ENCODE results near the gene ANO2. TPM values are rescaled to one million over a fixed set of nuclear protein-coding genes. Genes with fewer than 3 reads are reported as not detected.

The ANO2 gene
- total and polyA plus RNA-seq, 2 donors (not counting 3 experiments of a cell fraction or from before 2014, with no cell fraction given), result 15.4 to 65.0 TPM

DNA sequence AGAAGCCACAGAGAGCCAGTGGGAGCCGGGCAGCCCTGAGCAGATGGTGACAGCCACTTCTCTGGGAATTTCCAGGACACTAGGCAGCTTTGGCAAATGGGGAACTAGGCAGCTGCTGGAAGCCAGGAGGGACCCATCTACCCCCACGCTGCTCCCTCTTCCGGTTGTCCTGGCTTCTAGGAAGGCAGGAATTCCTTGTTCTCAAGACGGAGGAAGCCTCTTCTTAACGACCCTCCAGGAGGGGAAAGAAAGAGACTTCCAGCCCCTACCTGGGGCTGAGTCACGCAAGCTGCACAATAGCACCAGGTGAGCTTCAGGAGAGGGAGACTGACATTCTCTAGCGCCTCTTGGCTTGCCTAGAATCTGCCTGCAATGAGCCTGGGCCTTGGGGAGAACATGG, 141.5 kb downstream of the ANO2 start:
- intact Hi-C loops (cut with micrococcal nuclease), result no loop called here
- no peaks in the 10 kb centered on the region for H3K27me3 ChIP-seq (ENCODE audit: control insufficient read depth in 2 of 2, insufficient read depth in 2 of 2, low read length in 2 of 2)
- H3K9me1 ChIP-seq (replicated peaks; ENCODE audit: control insufficient read depth, extremely low read depth, insufficient read depth, low read length), result no peaks in the 10 kb centered on the region
- TF ChIP-seq GATA2 (IDR thresholded peaks at IDR 0.05; ENCODE audit: insufficient read depth, insufficient read length, low read depth, low read length) (no peak), POLR2AphosphoS5 (IDR thresholded peaks at IDR 0.05; ENCODE audit: insufficient read depth, low read depth, low read length) (no peak), FOS (IDR thresholded peaks at IDR 0.05; ENCODE audit: borderline replicate concordance, insufficient read depth, low read length) (no peak), JUN (IDR thresholded peaks at IDR 0.05; ENCODE audit: borderline replicate concordance, insufficient read depth, insufficient read length, low read depth) (no peak), MYC (IDR thresholded peaks at IDR 0.05; ENCODE audit: low read depth, low read length) (no peak), EZH2 (IDR thresholded peaks at IDR 0.05; ENCODE audit: borderline replicate concordance, low read depth, low read length, severe bottlenecking) (no peak), POLR2A (IDR thresholded peaks at IDR 0.05; ENCODE audit: low read depth, low read length) (no peak)
- TF ChIP-seq, protein P1, sequence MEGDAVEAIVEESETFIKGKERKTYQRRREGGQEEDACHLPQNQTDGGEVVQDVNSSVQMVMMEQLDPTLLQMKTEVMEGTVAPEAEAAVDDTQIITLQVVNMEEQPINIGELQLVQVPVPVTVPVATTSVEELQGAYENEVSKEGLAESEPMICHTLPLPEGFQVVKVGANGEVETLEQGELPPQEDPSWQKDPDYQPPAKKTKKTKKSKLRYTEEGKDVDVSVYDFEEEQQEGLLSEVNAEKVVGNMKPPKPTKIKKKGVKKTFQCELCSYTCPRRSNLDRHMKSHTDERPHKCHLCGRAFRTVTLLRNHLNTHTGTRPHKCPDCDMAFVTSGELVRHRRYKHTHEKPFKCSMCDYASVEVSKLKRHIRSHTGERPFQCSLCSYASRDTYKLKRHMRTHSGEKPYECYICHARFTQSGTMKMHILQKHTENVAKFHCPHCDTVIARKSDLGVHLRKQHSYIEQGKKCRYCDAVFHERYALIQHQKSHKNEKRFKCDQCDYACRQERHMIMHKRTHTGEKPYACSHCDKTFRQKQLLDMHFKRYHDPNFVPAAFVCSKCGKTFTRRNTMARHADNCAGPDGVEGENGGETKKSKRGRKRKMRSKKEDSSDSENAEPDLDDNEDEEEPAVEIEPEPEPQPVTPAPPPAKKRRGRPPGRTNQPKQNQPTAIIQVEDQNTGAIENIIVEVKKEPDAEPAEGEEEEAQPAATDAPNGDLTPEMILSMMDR (IDR thresholded peaks at IDR 0.05; ENCODE audit: extremely low read depth in 1 of 2, insufficient read depth in 1 of 2, low read depth in 1 of 2, low read length in 2 of 2), result no peak
- TF ChIP-seq, protein P2, sequence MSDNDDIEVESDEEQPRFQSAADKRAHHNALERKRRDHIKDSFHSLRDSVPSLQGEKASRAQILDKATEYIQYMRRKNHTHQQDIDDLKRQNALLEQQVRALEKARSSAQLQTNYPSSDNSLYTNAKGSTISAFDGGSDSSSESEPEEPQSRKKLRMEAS (IDR thresholded peaks at IDR 0.05; ENCODE audit: insufficient read depth, insufficient read length), result no peak
- dilution Hi-C loops (cut with MboI; ENCODE audit: extremely low pct_ligation_motif_present, low sequenced_read_pairs), result no loop called here
- no peaks in the 10 kb centered on the region for H3K4me1 ChIP-seq (ENCODE audit: control insufficient read depth, extremely low read depth, insufficient read depth, low read length)
- ChIA-PET POLR2A (no interaction called here), CTCF (interaction anchor here (1.9 kb wide), 1 partner anchor 58 kb away, joined by 4 read pairs; no protein-coding TSS in a partner anchor)
- no peaks in the 10 kb centered on the region for H4K20me1 ChIP-seq (replicated peaks; ENCODE audit: control insufficient read depth, extremely low read depth, insufficient read depth, low read length)
- peaks cover 11 to 53% of the 10 kb centered on the region in 2 experiments for H3K36me3 ChIP-seq (ENCODE audit: control insufficient read depth in 2 of 2, extremely low read depth in 1 of 2, insufficient read depth in 2 of 2, low read length in 2 of 2)
- no peak overlapping the region for H3K9ac ChIP-seq (replicated peaks; ENCODE audit: extremely low read depth, insufficient read depth, low read length)
- no peak overlapping the region for H3K4me3 ChIP-seq (replicated peaks in 1 of 3; ENCODE audit: insufficient read depth in 1 of 3, low read depth in 1 of 3, low read length in 3 of 3)
- BruUV-seq (replicated peaks), result no TSS peak
- H3K9me3 ChIP-seq (replicated peaks; ENCODE audit: control insufficient read depth, insufficient read depth, low read length), result no peaks in the 10 kb centered on the region
- DNase-seq (ENCODE audit: low read depth, low spot score) (no peak), FAIRE-seq (no peak)
- H2AFZ ChIP-seq (ENCODE audit: low read depth, low read length), result no peak overlapping the region
- H3K79me2 ChIP-seq (ENCODE audit: control insufficient read depth, insufficient read depth, low read length), result no peaks in the 10 kb centered on the region
- no peak overlapping the region for H3K27ac ChIP-seq (ENCODE audit: insufficient read depth, low read depth, low read length)
- H3K4me2 ChIP-seq (ENCODE audit: insufficient read depth, low read length), result no peak overlapping the region
